ENCODE measurements around the gene LTBP1.

The LTBP1 gene

GRCh38 chr2:33204945-33205344, 258.2 kb downstream of the LTBP1 start:
- no peak for DNase-seq (ENCODE audit: low spot score)

DNA sequence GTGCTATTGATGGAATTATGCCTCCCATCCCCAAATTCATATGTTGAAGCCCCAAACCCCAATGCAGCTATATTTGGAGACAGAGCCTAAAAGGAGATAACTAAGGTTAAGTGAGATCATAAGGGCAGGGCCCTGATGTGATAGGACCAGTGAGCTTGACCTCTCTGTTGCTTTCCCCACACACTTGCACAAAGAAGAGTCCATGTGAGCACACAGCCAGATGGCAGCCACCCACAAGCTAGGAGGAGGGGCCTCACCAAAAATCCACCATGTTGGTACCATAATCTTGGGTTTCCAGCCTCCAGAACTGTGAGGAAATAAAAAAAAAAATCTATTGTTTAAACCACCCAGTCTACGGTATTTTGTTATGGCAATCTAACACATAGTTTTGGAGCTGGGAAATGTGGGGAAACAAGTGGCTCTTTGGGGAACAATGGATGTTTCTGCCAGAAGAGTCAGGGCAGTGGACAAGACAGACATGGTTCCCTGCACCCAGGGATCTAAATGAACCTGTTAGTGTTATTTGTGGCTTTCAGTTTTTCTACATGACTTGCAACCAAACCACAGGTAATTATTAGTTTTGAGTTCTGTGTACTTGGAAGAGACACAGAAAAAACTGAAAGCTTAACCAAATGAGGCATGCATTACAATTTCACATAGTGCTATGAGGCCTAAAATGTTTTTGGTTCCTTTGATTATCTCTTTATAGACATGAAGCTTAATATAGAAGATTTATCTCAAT, 259.1 kb downstream of the LTBP1 start:
- no peak for DNase-seq (ENCODE audit: low spot score)

- no peak for DNase-seq (ENCODE audit: low spot score)
Measured at GRCh38 chr2:33207151-33207740, 260.5 kb downstream of the LTBP1 start.

- DNase-seq (ENCODE audit: low spot score): no peak
Measured at GRCh38 chr2:33208400-33208799, 261.6 kb downstream of the LTBP1 start.

DNA sequence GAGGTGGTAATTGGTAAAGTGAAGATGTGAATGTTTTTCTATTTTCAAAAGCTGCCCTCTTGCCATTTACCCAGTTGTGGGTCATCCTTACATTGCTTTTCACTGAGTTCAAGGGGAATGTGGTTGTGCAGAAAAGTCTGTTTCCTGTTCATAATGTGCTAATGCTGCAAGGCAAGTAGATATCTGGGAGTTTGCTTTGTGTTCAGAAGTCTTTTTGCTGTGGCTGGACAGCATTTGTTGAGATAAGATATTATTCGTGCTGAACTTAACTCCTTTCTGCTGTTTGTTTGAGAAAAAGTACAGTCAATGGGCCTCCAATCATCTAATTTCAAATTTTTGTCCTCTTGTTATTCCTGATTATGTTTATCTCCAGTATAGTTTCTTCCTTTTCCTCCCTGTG, 263.2 kb downstream of the LTBP1 start:
- no peak for DNase-seq (ENCODE audit: low spot score)

GRCh38 chr2:33210626-33211025, 263.9 kb downstream of the LTBP1 start:
- DNase-seq (ENCODE audit: low spot score): no peak

DNA sequence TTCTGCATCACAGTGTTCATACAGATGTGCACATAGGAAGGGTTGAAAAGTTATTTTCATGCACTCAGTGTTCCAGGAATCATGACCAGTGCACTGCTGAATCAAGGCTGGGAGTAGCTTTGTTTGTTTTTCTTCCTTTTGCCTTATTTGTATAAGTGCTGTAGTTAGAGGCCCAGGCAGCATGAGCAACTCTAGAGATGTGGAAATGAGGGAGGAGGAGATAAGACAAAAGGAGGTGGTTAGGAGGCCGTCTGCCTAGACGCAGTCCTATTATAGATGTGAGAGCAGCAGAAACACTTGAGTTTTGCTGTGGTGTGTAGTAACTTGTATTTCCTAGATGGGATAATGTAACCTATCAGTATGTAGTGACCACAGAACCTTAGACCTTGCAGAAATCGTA, 265.4 kb downstream of the LTBP1 start:
- DNase-seq (ENCODE audit: low spot score): no peak

- DNase-seq (ENCODE audit: low spot score): no peak
Measured at GRCh38 chr2:33213244-33213643, 266.5 kb downstream of the LTBP1 start.

GRCh38 chr2:33213648-33214047, 266.9 kb downstream of the LTBP1 start:
- DNase-seq (ENCODE audit: low spot score): no peak

GRCh38 chr2:33214436-33214835, 267.7 kb downstream of the LTBP1 start:
- no peak for DNase-seq (ENCODE audit: low spot score)

- DNase-seq (ENCODE audit: low spot score): no peak
Measured at GRCh38 chr2:33214857-33215256, 268.1 kb downstream of the LTBP1 start.

GRCh38 chr2:33215299-33215698, 268.5 kb downstream of the LTBP1 start:
- peak; percentile 24 for DNase-seq (ENCODE audit: low spot score)

DNA sequence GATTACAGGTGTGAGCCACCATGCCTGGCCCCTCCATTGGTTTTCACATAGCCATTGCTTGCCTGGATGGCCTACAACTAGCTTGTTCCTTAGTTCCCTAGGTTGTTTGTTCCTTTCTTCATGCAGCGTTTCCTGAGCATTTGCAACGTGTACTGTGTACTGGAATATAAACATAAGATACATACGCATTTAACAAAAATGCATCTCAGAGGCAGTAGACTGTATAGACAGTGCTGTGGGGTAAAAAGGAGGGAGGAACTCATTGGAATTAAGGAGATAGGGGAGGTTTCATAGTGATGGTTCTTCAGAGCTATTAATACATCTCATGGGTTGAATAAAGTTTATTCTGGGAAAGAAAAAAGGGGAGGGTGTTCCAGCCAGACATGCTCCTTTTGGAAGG, 269.2 kb downstream of the LTBP1 start:
- DNase-seq (ENCODE audit: low spot score): no peak

GRCh38 chr2:33216508-33217182, 269.9 kb downstream of the LTBP1 start:
- peak; percentile 5 for DNase-seq (ENCODE audit: low spot score)

- no peak for DNase-seq (ENCODE audit: low spot score)
Measured at GRCh38 chr2:33217406-33217805, 270.7 kb downstream of the LTBP1 start.

GRCh38 chr2:33219114-33219513, 272.4 kb downstream of the LTBP1 start:
- no peak for DNase-seq (ENCODE audit: low spot score)

DNA sequence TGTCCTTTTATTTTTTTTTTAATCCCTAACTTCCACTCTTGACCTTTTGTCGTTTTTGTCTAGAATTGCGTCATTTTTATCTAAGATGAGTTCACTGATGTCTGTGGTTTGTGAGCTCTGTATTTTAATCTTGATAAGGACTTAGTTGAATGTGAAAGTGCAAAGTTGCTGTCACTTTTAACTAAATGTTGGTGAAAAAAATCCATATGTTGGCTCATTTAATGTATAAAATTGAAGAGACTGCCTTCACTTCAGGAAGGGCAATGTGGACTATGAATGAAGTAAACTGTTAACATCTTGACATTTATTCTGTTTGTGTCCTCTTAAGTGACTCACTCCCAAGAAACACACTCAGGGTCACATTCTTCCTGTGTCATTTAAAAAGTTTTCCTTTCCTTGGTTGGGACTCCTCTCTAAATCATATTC, 273.1 kb downstream of the LTBP1 start:
- DNase-seq (ENCODE audit: low spot score): no peak

DNA sequence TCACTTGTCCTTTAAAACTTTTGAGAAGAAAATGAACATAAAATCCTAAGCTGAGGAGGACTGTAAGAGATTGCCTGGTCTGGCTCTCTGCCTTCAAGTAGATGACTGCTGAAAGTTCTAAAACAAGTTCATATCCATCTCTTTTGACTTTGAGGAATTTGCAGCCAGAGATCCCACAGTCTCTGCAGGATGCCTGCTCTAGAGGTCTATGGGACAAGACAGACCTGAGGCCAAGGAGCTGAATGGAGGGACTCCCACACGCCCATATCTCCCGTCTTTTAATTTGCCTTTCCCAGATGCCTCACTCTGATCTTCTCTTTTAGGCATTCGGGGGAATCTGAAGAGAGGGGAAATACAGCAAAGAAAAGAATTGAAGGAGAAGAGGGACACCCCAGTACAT, 273.8 kb downstream of the LTBP1 start:
- no peak for DNase-seq (ENCODE audit: low spot score)

DNA sequence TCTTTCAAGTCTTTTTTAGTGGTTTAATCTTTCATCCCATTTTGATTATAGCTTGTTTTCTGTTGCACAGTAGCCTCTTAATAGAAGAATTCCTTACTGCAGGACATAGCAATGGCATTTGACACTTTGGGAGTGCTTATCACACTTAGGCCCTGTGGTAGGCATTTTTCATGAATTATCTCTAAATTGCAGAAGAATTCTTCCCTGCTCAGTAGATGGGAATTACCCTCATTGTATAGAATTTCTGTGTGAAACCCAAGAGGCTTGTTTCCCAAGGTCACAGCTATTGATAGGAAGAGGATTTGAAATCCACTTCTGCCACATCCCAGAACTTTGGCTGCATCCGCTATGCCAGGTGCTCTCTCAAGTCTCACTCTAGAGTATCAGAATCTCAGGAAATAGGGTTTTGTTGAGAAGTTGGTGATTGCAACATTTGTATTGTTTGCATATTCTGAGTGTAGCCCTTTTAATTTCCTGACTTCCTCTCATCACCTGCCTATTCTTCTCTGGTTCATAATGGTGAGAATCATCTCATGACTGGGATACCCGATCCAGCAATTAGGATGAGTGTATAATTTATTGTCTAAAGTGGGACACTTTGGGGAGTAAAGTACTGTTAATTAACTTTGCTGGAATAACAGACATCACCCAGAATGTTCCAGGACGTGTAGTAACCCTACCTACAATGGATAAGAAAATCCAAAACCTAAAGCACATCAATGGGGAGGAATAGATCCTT, 274.5 kb downstream of the LTBP1 start:
- no peak for DNase-seq (ENCODE audit: low spot score)

- DNase-seq (ENCODE audit: low spot score): no peak
Measured at GRCh38 chr2:33222309-33222708, 275.6 kb downstream of the LTBP1 start.

DNA sequence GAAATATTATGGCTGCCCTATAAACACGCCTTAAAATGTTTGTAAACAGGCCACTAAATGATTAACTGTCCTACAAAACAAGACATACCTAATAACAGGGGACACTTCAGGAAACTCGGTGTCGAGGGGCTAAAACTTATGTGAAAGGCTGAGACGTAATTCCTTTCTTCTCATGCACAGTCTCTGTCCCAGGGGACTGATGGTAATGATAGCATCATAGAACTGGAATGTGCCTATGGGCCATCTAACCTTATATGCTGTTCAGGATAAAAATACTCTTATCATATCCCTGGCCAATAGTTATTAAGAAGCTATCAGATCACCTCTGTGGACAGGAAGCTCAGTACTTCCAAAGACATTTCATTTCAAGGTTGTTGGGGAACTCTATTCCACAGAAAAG, 277.1 kb downstream of the LTBP1 start:
- no peak for DNase-seq (ENCODE audit: low spot score)

GRCh38 chr2:33225350-33225749, 278.6 kb downstream of the LTBP1 start:
- DNase-seq (ENCODE audit: low spot score): no peak

DNA sequence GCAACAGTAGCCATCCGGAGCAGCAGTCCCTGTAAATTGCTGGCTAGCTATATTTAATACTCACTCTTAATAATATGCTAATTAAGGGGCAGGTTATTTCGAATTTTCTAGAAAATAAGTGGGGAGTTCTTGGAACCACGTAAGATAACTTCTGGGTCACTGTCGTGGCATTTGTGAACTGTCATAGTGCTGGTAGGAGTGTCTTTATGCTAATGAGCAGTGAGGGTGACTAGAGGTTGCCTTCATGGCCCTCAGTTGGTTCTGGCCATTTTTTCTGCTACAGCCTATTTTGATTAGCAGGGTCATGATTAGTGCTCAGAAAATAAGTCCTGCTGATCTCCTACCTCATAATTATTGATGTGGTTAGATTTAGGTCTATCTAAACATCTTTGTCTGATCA, 279.8 kb downstream of the LTBP1 start:
- DNase-seq (ENCODE audit: low spot score): no peak
